Calu3 (cell line): ENCODE data around the gene ATOH7. TPM values are rescaled to one million over a fixed set of nuclear protein-coding genes. Genes with fewer than 3 reads are reported as not detected.
"Not testable (repeated sequence)": the region's sequence is repeated elsewhere in the genome, so short reads cannot be mapped to it uniquely, and the experiment has no call there.

Experiments used
- BruUV-seq: library from RNA; stranded (reverse); fragments of 400-500 nt; replicated peaks from 2 replicates; lab custom pipeline; 2021; lab: Mats Ljungman, UMichigan
- CTCF ChIA-PET: fragments of 300-600 bp; sonication (Branson Sonifier 250); formaldehyde crosslinking; loops from one replicate; lab custom pipeline; 2022; ENCODE audit warnings: antibody characterized with exemption; lab: Charles Lee
- DNase-seq: peaks from one replicate; pipeline ENCODE4 v3.0.0; 2022
- H3K27ac Mint-ChIP-seq: one replicate; pipeline ENCODE4 v1.8.0; 2022; ENCODE audit warnings: mixed read lengths; ENCODE audit not compliant: unreplicated experiment
- H3K27me3 Mint-ChIP-seq: one replicate; pipeline ENCODE4 v1.8.0; 2022; ENCODE audit warnings: mixed read lengths; ENCODE audit not compliant: unreplicated experiment
- H3K36me3 Mint-ChIP-seq: one replicate; pipeline ENCODE4 v1.8.0; 2022; ENCODE audit warnings: mild to moderate bottlenecking, moderate library complexity, mixed read lengths; ENCODE audit not compliant: insufficient read depth, unreplicated experiment
- H3K4me1 Mint-ChIP-seq: one replicate; pipeline ENCODE4 v1.8.0; 2022; ENCODE audit warnings: mild to moderate bottlenecking, low read depth, mixed read lengths; ENCODE audit not compliant: unreplicated experiment
- H3K4me3 Mint-ChIP-seq: one replicate; pipeline ENCODE4 v1.8.0; 2022; ENCODE audit warnings: mild to moderate bottlenecking, low read depth, moderate library complexity, mixed read lengths; ENCODE audit not compliant: unreplicated experiment
- H3K9me3 Mint-ChIP-seq: one replicate; pipeline ENCODE4 v1.8.0; 2022; ENCODE audit warnings: low read depth, mixed read lengths; ENCODE audit not compliant: unreplicated experiment
- CTCF ChIP-seq: fragments of 200-600 bp; IDR thresholded peaks from one replicate; pipeline ENCODE4 v1.8.0; 2022; ENCODE audit warnings: antibody characterized with exemption; ENCODE audit not compliant: unreplicated experiment
- intact Hi-C: fragments of 100-400 bp; cut with micrococcal nuclease; formaldehyde crosslinking; loops from one replicate; pipeline ENCODE4 v1.10.0; 2022; ENCODE audit not compliant: unreplicated experiment
- total RNA-seq: library from RNA; stranded (reverse); gene quantifications from 2 replicates; pipeline ENCODE4 v1.2.3, GENCODE V29; 2022

Gene ATOH7
- total RNA-seq, 1 experiment from 2014 or later = not detected

GRCh38 chr10:68202960-68203353, 29.0 kb downstream of the ATOH7 start:
- H3K27ac Mint-ChIP-seq = no peak overlapping the region
- no peaks in the 10 kb centered on the region for H3K9me3 Mint-ChIP-seq
- H3K27me3 Mint-ChIP-seq = no peaks in the 10 kb centered on the region
- intact Hi-C loops = loop anchor here (10.0 kb wide), 1 partner anchor 508 kb away; the partner anchor contains the start of gene CTNNA3
- peaks cover 7% of the 10 kb centered on the region for H3K4me1 Mint-ChIP-seq
- DNase-seq = peak; percentile 14
- no peaks in the 10 kb centered on the region for H3K36me3 Mint-ChIP-seq
- TF ChIP-seq CTCF = no peak
- CTCF ChIA-PET = interaction anchor here (0.6 to 1.4 kb wide), 3 partner anchors 10 to 415 kb away, joined by 3 to 5 read pairs (median 4); no protein-coding TSS in a partner anchor
- no TSS peak for BruUV-seq
- no peak overlapping the region for H3K4me3 Mint-ChIP-seq

- no peaks in the 10 kb centered on the region for H3K27me3 Mint-ChIP-seq
- no peak overlapping the region for H3K4me3 Mint-ChIP-seq
- intact Hi-C loops = no loop called here
- CTCF ChIA-PET = interaction anchor here (0.6 to 1.1 kb wide), 3 partner anchors 11 to 423 kb away, joined by 3 to 5 read pairs (median 3); no protein-coding TSS in a partner anchor
- peaks cover 7% of the 10 kb centered on the region for H3K4me1 Mint-ChIP-seq
- no peak overlapping the region for H3K27ac Mint-ChIP-seq
- no peak for DNase-seq
- peaks cover 4% of the 10 kb centered on the region for H3K9me3 Mint-ChIP-seq
- no peak for TF ChIP-seq CTCF
- no peaks in the 10 kb centered on the region for H3K36me3 Mint-ChIP-seq
- BruUV-seq = no TSS peak
These were observed 35.2 kb downstream of the ATOH7 start for GRCh38 chr10:68196701-68197100.

GRCh38 chr10:68195776-68196175, 36.1 kb downstream of the ATOH7 start:
- CTCF ChIA-PET, H3K36me3 Mint-ChIP-seq, BruUV-seq, H3K9me3 Mint-ChIP-seq, H3K27me3 Mint-ChIP-seq, H3K27ac Mint-ChIP-seq, H3K4me1 Mint-ChIP-seq, DNase-seq, H3K4me3 Mint-ChIP-seq, intact Hi-C loops: not testable (repeated sequence)

GRCh38 chr10:68194290-68194689, 37.6 kb downstream of the ATOH7 start:
- Mint-ChIP-seq H3K4me1 (peaks cover 4% of the 10 kb centered on the region), H3K9me3 (peaks cover 4% of the 10 kb centered on the region), H3K27me3 (no peaks in the 10 kb centered on the region), H3K4me3 (no peak overlapping the region), H3K36me3 (no peaks in the 10 kb centered on the region), H3K27ac (no peak overlapping the region)
- intact Hi-C loops = no loop called here
- no peak for DNase-seq
- CTCF ChIA-PET = interaction anchor here (0.7 kb wide), 1 partner anchor 109 kb away, joined by 3 read pairs; no protein-coding TSS in a partner anchor
- BruUV-seq = no TSS peak
- no peak for TF ChIP-seq CTCF

- BruUV-seq = no TSS peak
- Mint-ChIP-seq H3K36me3 (no peaks in the 10 kb centered on the region), H3K27me3 (peaks cover 11% of the 10 kb centered on the region), H3K4me1 (no peaks in the 10 kb centered on the region), H3K4me3 (no peak overlapping the region), H3K27ac (no peak overlapping the region), H3K9me3 (peaks cover 4% of the 10 kb centered on the region)
- no peak for DNase-seq
- no peak for TF ChIP-seq CTCF
- intact Hi-C loops = no loop called here
- CTCF ChIA-PET = no interaction called here
These were observed 39.8 kb downstream of the ATOH7 start for GRCh38 chr10:68192113-68192512.
